Measurements from ENCODE around the gene DUSP12. TPM values are rescaled to one million over a fixed set of nuclear protein-coding genes. Genes with fewer than 3 reads are reported as not detected.

Gene DUSP12
- total RNA-seq, 1 donor from 2014 or later: 23.5 TPM

GRCh38 chr1:161707503-161707902 lies 42.1 kb upstream of the DUSP12 start:
- Mint-ChIP-seq H3K4me3 (no peak overlapping the region), H3K9me3 (no peaks in the 10 kb centered on the region), H3K36me3 (no peaks in the 10 kb centered on the region), H3K27ac (no peak overlapping the region), H3K27me3 (ENCODE audit: low read depth) (peaks cover 34% of the 10 kb centered on the region), H3K4me1 (no peaks in the 10 kb centered on the region)
- TF ChIP-seq CTCF (IDR thresholded peaks at IDR 0.05; ENCODE audit: unreplicated experiment): no peak
- DNase-seq (ENCODE audit: low spot score in 2 of 2, unreplicated experiment in 2 of 2): no peak

- H3K27ac Mint-ChIP-seq: no peak overlapping the region
- no peak for DNase-seq (ENCODE audit: low spot score in 2 of 2, unreplicated experiment in 2 of 2)
- no peaks in the 10 kb centered on the region for H3K9me3 Mint-ChIP-seq
- no peaks in the 10 kb centered on the region for H3K4me1 Mint-ChIP-seq
- no peak for TF ChIP-seq CTCF (IDR thresholded peaks at IDR 0.05; ENCODE audit: unreplicated experiment)
- peaks cover 34% of the 10 kb centered on the region for H3K27me3 Mint-ChIP-seq (ENCODE audit: low read depth)
- no peak overlapping the region for H3K4me3 Mint-ChIP-seq
- H3K36me3 Mint-ChIP-seq: no peaks in the 10 kb centered on the region
These were observed 40.2 kb upstream of the DUSP12 start for GRCh38 chr1:161709373-161709772.

GRCh38 chr1:161710560-161710959 lies 39.0 kb upstream of the DUSP12 start:
- no peak for TF ChIP-seq CTCF (IDR thresholded peaks at IDR 0.05; ENCODE audit: unreplicated experiment)
- no peak overlapping the region for H3K4me3 Mint-ChIP-seq
- no peaks in the 10 kb centered on the region for H3K36me3 Mint-ChIP-seq
- no peak overlapping the region for H3K27ac Mint-ChIP-seq
- peaks cover 44% of the 10 kb centered on the region for H3K27me3 Mint-ChIP-seq (ENCODE audit: low read depth)
- H3K9me3 Mint-ChIP-seq: no peaks in the 10 kb centered on the region
- no peak for DNase-seq (ENCODE audit: low spot score in 2 of 2, unreplicated experiment in 2 of 2)
- no peaks in the 10 kb centered on the region for H3K4me1 Mint-ChIP-seq

- H3K9me3 Mint-ChIP-seq: no peaks in the 10 kb centered on the region
- no peak for DNase-seq (ENCODE audit: low spot score in 2 of 2, unreplicated experiment in 2 of 2)
- no peaks in the 10 kb centered on the region for H3K4me1 Mint-ChIP-seq
- no peak for TF ChIP-seq CTCF (IDR thresholded peaks at IDR 0.05; ENCODE audit: unreplicated experiment)
- no peak overlapping the region for H3K4me3 Mint-ChIP-seq
- H3K36me3 Mint-ChIP-seq: no peaks in the 10 kb centered on the region
- no peak overlapping the region for H3K27ac Mint-ChIP-seq
- H3K27me3 Mint-ChIP-seq (ENCODE audit: low read depth): peaks cover 86% of the 10 kb centered on the region
These were observed 30.8 kb upstream of the DUSP12 start for GRCh38 chr1:161718559-161719324.

- H3K36me3 Mint-ChIP-seq: no peaks in the 10 kb centered on the region
- H3K9me3 Mint-ChIP-seq: no peaks in the 10 kb centered on the region
- DNase-seq (ENCODE audit: low spot score in 2 of 2, unreplicated experiment in 2 of 2): no peak
- no peak overlapping the region for H3K4me3 Mint-ChIP-seq
- no peak overlapping the region for H3K27ac Mint-ChIP-seq
- H3K4me1 Mint-ChIP-seq: peaks cover 2% of the 10 kb centered on the region
- peaks cover 85% of the 10 kb centered on the region for H3K27me3 Mint-ChIP-seq (ENCODE audit: low read depth)
- no peak for TF ChIP-seq CTCF (IDR thresholded peaks at IDR 0.05; ENCODE audit: unreplicated experiment)
These were observed 30.3 kb upstream of the DUSP12 start for GRCh38 chr1:161719325-161719611.

GRCh38 chr1:161720422-161720821 lies 29.2 kb upstream of the DUSP12 start:
- H3K4me1 Mint-ChIP-seq: peaks cover 2% of the 10 kb centered on the region

More at GRCh38 chr1:161720422-161720821, 29.2 kb upstream of the DUSP12 start:
- Mint-ChIP-seq H3K36me3 (no peaks in the 10 kb centered on the region), H3K27ac (no peak overlapping the region), H3K9me3 (no peaks in the 10 kb centered on the region), H3K27me3 (ENCODE audit: low read depth) (peaks cover 81% of the 10 kb centered on the region), H3K4me3 (no peak overlapping the region)
- no peak for TF ChIP-seq CTCF (IDR thresholded peaks at IDR 0.05; ENCODE audit: unreplicated experiment)
- no peak for DNase-seq (ENCODE audit: low spot score in 2 of 2, unreplicated experiment in 2 of 2)

All from mesothelial cell of epicardium (in vitro differentiated cells).